Measurements from ENCODE around the gene POMT1. TPM values are rescaled to one million over a fixed set of nuclear protein-coding genes. Genes with fewer than 3 reads are reported as not detected.

The POMT1 gene
- total RNA-seq, 1 experiment from 2014 or later = 39.6 TPM

DNA sequence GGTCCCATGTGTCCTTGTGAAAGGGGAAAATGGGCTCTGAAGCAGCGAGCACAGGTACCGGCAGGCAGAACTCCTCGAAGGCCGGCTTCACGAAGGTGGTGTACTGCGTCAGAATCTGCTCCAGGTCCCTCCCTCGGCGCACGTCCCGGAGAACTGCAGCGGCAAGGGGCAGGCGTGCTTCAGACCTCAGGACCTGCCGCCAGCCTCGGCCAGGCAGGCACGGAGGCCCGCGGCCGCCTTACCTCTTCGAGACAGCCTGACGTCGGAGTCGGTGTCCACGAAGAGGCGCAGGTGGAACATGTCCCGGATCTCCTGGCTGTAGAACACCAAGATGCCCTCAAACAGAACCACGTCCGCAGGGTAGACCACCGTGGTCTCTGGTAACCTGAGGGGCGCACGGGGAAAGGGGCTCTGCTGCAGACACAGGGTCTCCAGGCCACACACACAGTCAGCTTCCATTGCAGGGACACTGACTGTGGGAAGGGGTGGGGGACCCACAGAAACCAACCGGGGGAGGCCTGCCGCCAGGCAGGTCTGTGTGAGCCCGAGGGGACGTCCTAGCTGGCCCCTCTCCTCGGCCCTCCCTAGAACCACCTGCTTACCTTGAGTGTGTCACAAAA lies 26.3 kb downstream of the POMT1 start:
- Histone ChIP-seq H3K4me3 (ENCODE audit: low read depth, low read length, poor library complexity, severe bottlenecking) (no peak overlapping the region), H3K27me3 (replicated peaks; ENCODE audit: insufficient read depth, low read depth, low read length, poor library complexity) (no peaks in the 10 kb centered on the region), H3K4me1 (ENCODE audit: insufficient read depth, low read length, poor library complexity, severe bottlenecking) (peaks cover 4% of the 10 kb centered on the region), H3K9me3 (ENCODE audit: low read depth, low read length, poor library complexity, severe bottlenecking) (no peaks in the 10 kb centered on the region), H3K36me3 (ENCODE audit: insufficient read depth, low read length, poor library complexity, severe bottlenecking) (peaks cover 49% of the 10 kb centered on the region), H3K27ac (ENCODE audit: low read depth, low read length, poor library complexity, severe bottlenecking) (no peak overlapping the region)
- ChIA-PET POLR2A (ENCODE audit: low non-redundant PET) (no interaction called here), CTCF (no interaction called here)
- intact Hi-C loops (cut with micrococcal nuclease; ENCODE audit: unreplicated experiment) = no loop called here
- TF ChIP-seq EZH2 (IDR thresholded peaks at IDR 0.05; ENCODE audit: borderline replicate concordance, low read depth, low read length, poor library complexity, severe bottlenecking) = no peak
- TF ChIP-seq, protein P1, sequence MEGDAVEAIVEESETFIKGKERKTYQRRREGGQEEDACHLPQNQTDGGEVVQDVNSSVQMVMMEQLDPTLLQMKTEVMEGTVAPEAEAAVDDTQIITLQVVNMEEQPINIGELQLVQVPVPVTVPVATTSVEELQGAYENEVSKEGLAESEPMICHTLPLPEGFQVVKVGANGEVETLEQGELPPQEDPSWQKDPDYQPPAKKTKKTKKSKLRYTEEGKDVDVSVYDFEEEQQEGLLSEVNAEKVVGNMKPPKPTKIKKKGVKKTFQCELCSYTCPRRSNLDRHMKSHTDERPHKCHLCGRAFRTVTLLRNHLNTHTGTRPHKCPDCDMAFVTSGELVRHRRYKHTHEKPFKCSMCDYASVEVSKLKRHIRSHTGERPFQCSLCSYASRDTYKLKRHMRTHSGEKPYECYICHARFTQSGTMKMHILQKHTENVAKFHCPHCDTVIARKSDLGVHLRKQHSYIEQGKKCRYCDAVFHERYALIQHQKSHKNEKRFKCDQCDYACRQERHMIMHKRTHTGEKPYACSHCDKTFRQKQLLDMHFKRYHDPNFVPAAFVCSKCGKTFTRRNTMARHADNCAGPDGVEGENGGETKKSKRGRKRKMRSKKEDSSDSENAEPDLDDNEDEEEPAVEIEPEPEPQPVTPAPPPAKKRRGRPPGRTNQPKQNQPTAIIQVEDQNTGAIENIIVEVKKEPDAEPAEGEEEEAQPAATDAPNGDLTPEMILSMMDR (conservative IDR thresholded peaks at IDR 0.05; ENCODE audit: low read depth, low read length) = no peak
- no peak for DNase-seq (ENCODE audit: low spot score)
- no TSS peak for BruUV-seq (replicated peaks)

DNA sequence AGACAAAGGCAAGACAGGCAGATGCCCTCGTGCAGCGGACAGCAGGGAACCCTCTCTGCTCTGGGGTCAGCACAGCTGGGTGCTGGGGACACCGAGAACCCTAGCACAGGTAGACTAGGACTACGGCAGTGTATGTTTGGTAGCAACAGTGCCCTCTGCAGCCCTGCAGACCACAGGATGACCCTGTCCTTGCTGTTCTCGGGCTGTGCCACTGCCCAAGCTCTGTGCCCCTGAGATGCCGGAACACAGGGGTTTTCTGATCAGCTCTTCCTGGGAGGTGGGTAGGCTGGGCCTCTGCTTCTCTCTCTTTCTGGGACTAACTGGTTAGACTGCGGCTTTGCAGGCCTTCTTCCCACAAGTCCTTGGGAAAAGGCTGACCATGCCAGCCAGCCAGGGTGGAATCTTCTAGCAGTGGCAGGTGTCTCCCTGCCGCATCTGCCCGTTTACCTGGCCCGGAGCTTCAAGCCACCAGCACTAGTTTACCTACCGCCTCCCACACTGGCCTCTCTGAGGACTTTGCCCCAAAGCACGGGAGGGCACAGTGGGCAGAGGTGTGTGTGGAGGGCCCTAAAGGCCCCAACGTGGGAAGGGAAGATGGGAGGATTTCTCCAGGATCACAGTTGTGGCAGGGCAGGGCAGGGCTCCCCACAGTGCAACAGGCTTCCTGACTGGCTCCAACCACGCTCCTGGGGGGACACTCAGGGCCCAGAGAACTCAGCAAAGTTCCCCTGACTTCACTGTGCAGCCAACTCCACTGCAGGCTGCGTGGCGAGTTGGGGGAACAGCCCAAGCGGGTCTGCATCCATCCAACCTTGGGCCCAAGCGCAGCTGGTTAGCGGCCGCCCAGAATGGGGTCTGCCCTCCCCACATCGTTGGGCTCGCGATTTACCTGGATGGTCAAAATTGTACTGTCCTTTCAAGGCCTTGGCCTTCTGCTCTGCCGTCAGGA lies 27.2 kb downstream of the POMT1 start:
- H3K27ac ChIP-seq (ENCODE audit: low read depth, low read length, poor library complexity, severe bottlenecking) = peak overlapping the region; percentile 84
- no peaks in the 10 kb centered on the region for H3K27me3 ChIP-seq (replicated peaks; ENCODE audit: insufficient read depth, low read depth, low read length, poor library complexity)
- ChIA-PET CTCF (no interaction called here), POLR2A (ENCODE audit: low non-redundant PET) (no interaction called here)
- H3K9me3 ChIP-seq (ENCODE audit: low read depth, low read length, poor library complexity, severe bottlenecking) = no peaks in the 10 kb centered on the region
- intact Hi-C loops (cut with micrococcal nuclease; ENCODE audit: unreplicated experiment) = no loop called here
- H3K4me1 ChIP-seq (ENCODE audit: insufficient read depth, low read length, poor library complexity, severe bottlenecking) = peaks cover 4% of the 10 kb centered on the region
- TF ChIP-seq EZH2 (IDR thresholded peaks at IDR 0.05; ENCODE audit: borderline replicate concordance, low read depth, low read length, poor library complexity, severe bottlenecking) = no peak
- TF ChIP-seq, protein P1 (conservative IDR thresholded peaks at IDR 0.05; ENCODE audit: low read depth, low read length) = no peak
- H3K36me3 ChIP-seq (ENCODE audit: insufficient read depth, low read length, poor library complexity, severe bottlenecking) = peaks cover 41% of the 10 kb centered on the region
- no peak for DNase-seq (ENCODE audit: low spot score)
- peak overlapping the region; percentile 92 for H3K4me3 ChIP-seq (ENCODE audit: low read depth, low read length, poor library complexity, severe bottlenecking)
- no TSS peak for BruUV-seq (replicated peaks)

DNA sequence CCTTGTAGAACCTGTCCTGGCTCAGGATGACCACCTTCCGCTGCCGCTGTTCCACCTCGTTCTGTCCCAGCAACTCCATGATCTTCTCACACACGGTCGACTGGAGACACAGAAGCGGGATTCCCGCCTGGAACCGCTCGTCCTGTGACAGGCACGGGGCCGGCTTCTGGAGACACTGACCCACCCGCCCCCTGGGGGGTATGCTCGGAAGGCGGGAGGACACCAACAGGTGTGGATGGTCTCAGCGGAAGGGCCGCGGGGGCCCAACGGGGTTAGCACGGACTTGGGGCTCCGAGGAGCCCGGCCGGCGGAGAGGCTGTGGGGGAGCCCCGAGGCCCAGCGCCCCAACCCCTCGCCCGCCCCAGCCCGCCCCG lies 27.8 kb downstream of the POMT1 start:
- Histone ChIP-seq H3K27ac (ENCODE audit: low read depth, low read length, poor library complexity, severe bottlenecking) (peak overlapping the region; percentile 84), H3K9me3 (ENCODE audit: low read depth, low read length, poor library complexity, severe bottlenecking) (no peaks in the 10 kb centered on the region), H3K27me3 (replicated peaks; ENCODE audit: insufficient read depth, low read depth, low read length, poor library complexity) (no peaks in the 10 kb centered on the region), H3K36me3 (ENCODE audit: insufficient read depth, low read length, poor library complexity, severe bottlenecking) (peaks cover 40% of the 10 kb centered on the region), H3K4me3 (ENCODE audit: low read depth, low read length, poor library complexity, severe bottlenecking) (peak overlapping the region; percentile 92), H3K4me1 (ENCODE audit: insufficient read depth, low read length, poor library complexity, severe bottlenecking) (peaks cover 4% of the 10 kb centered on the region)
- DNase-seq (ENCODE audit: low spot score) = peak; percentile 50
- CTCF ChIA-PET = no interaction called here
- POLR2A ChIA-PET (ENCODE audit: low non-redundant PET) = no interaction called here
- no peak for TF ChIP-seq EZH2 (IDR thresholded peaks at IDR 0.05; ENCODE audit: borderline replicate concordance, low read depth, low read length, poor library complexity, severe bottlenecking)
- TF ChIP-seq, protein P1 (conservative IDR thresholded peaks at IDR 0.05; ENCODE audit: low read depth, low read length) = no peak
- intact Hi-C loops (cut with micrococcal nuclease; ENCODE audit: unreplicated experiment) = no loop called here
- BruUV-seq (replicated peaks) = no TSS peak

Data from A673 (cell line).